OCI-LY1 (cell line): ENCODE results near the gene SSH2.

Source experiments
- EZH2 ChIP-seq: fragments of 200-600 bp; sonication (generic), shearing (Covaris generic); IDR thresholded peaks from 2 replicates; pipeline ENCODE4 v1.8.0; 2017; ENCODE audit warnings: borderline replicate concordance, mixed run types, mild to moderate bottlenecking, antibody characterized with exemption, low read length, moderate library complexity, mixed read lengths
- TF ChIP-seq, protein P1 (sequence below): fragments of 200-600 bp; sonication (generic), shearing (Covaris generic); IDR thresholded peaks from 2 replicates; pipeline ENCODE4 v1.5.1; 2017; ENCODE audit warnings: mild to moderate bottlenecking, antibody characterized with exemption, low read length, moderate library complexity, mixed read lengths

DNA sequence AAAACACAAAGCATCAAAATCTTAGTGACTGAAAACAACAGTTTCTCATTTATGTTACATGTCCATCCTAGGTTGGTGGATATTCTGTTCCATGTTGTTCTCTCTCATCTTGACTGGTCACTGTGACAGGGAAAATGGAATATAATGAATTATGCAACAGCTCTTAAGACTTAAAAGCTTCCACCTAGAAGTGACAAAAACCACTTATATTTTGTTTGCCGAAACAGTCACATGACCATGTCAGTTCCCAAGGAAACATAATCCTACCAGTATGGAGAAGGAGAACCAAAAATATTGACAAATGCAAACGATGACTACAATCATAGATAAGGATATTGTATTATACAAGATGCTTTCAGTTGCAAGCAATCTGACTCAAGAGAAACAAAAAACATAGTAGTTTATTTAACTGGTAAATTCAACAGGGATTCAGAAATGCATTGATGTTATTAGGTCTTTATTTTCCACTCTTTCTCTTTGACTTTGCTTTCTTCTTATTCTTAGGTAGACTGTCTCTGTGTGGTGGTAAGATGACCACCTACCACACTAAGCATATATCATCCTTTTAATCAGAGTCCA lies 103.8 kb downstream of the SSH2 start:
- TF ChIP-seq, protein P1, sequence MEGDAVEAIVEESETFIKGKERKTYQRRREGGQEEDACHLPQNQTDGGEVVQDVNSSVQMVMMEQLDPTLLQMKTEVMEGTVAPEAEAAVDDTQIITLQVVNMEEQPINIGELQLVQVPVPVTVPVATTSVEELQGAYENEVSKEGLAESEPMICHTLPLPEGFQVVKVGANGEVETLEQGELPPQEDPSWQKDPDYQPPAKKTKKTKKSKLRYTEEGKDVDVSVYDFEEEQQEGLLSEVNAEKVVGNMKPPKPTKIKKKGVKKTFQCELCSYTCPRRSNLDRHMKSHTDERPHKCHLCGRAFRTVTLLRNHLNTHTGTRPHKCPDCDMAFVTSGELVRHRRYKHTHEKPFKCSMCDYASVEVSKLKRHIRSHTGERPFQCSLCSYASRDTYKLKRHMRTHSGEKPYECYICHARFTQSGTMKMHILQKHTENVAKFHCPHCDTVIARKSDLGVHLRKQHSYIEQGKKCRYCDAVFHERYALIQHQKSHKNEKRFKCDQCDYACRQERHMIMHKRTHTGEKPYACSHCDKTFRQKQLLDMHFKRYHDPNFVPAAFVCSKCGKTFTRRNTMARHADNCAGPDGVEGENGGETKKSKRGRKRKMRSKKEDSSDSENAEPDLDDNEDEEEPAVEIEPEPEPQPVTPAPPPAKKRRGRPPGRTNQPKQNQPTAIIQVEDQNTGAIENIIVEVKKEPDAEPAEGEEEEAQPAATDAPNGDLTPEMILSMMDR, result no peak
- no peak for TF ChIP-seq EZH2
